ENCODE measurements around the gene SGO1.

Gene SGO1

GRCh38 chr3:20140881-20141280 is 45.1 kb downstream of the SGO1 start:
- no peak overlapping the region for H3K4me3 ChIP-seq (ENCODE audit: low read depth, low read length)
- POLR2A ChIA-PET = no interaction called here
- no peak for TF ChIP-seq CTCF (IDR thresholded peaks at IDR 0.05; ENCODE audit: insufficient read depth, low read length, missing control alignments)
- no peak for DNase-seq (ENCODE audit: low read depth, low spot score)
- CTCF ChIA-PET = no interaction called here

GRCh38 chr3:20137647-20138046 is 48.4 kb downstream of the SGO1 start:
- DNase-seq (ENCODE audit: low read depth, low spot score) = no peak
- no peak for TF ChIP-seq CTCF (IDR thresholded peaks at IDR 0.05; ENCODE audit: insufficient read depth, low read length, missing control alignments)
- CTCF ChIA-PET = no interaction called here
- POLR2A ChIA-PET = no interaction called here
- H3K4me3 ChIP-seq (ENCODE audit: low read depth, low read length) = no peak overlapping the region

DNA sequence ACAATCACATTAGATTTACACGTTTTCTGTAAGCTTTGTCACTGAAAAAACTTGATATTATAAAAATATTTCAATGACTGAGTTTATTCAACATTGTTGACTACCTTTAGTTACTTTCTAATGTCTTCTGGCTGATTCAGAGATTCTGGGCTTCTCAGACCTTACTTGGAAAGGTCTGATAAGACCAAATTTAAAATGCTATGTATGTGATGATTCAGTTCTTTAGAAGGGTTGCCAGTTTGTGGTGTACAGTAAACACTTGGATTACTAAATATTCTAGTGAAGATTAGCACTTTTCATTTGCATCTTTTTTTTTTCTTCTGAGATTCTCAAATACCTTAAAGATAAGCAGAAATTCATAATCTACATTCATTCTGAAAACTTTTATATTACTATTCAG is 49.8 kb downstream of the SGO1 start:
- no peak for TF ChIP-seq CTCF (IDR thresholded peaks at IDR 0.05; ENCODE audit: insufficient read depth, low read length, missing control alignments)
- DNase-seq (ENCODE audit: low read depth, low spot score) = no peak
- POLR2A ChIA-PET = no interaction called here
- CTCF ChIA-PET = no interaction called here
- no peak overlapping the region for H3K4me3 ChIP-seq (ENCODE audit: low read depth, low read length)

DNA sequence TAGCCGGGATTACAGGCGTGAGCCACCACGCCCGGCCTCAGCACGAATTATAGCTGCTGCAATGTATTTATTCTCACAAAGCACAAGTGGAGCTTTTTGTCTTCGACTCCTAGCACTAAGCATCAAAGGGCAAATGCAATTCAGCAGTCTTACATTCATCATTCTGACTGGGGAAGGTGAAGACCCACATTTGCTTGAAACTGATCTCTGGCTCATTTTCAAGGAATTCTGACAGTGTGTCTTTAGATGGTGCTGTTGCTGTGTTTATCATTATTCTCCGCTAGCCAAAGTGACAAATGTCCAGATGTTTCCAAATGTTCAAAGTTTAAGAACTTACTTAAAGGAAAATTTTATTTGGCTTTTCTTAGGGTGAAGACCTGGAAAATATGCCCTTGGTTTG is 55.9 kb downstream of the SGO1 start:
- ChIA-PET CTCF (no interaction called here), POLR2A (no interaction called here)
- H3K4me3 ChIP-seq (ENCODE audit: low read depth, low read length) = no peak overlapping the region
- DNase-seq (ENCODE audit: low read depth, low spot score) = no peak
- no peak for TF ChIP-seq CTCF (IDR thresholded peaks at IDR 0.05; ENCODE audit: insufficient read depth, low read length, missing control alignments)

- TF ChIP-seq CTCF (IDR thresholded peaks at IDR 0.05; ENCODE audit: insufficient read depth, low read length, missing control alignments) = no peak
- no peak for DNase-seq (ENCODE audit: low read depth, low spot score)
- ChIA-PET CTCF (no interaction called here), POLR2A (no interaction called here)
- no peak overlapping the region for H3K4me3 ChIP-seq (ENCODE audit: low read depth, low read length)
Observed at GRCh38 chr3:20128358-20128757, 57.6 kb downstream of the SGO1 start.

DNA sequence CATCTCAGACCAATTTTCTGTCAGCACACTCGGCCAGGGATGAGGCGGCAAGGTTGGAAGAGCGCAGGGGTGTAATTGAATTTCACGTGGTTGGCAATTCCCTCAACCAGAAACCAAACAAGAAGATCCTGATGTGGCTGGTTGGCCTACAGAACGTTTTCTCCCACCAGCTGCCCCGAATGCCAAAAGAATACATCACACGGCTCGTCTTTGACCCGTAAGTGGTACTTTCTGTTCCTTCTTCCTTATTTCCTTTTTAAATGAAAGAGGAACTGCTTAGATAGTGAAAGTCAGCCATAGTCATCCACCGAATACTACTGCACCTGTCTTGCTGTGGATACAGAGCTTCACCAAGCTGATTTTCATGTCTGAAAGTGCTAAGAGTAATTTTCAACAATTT is 60.1 kb downstream of the SGO1 start:
- H3K4me3 ChIP-seq (ENCODE audit: low read depth, low read length) = no peak overlapping the region
- POLR2A ChIA-PET = no interaction called here
- TF ChIP-seq CTCF (IDR thresholded peaks at IDR 0.05; ENCODE audit: insufficient read depth, low read length, missing control alignments) = no peak
- CTCF ChIA-PET = no interaction called here
- no peak for DNase-seq (ENCODE audit: low read depth, low spot score)

Measured in AG04449 (cell line).